ENCODE results near the gene RIMS4. TPM values are rescaled to one million over a fixed set of nuclear protein-coding genes. Genes with fewer than 3 reads are reported as not detected.

RIMS4 gene
- total and polyA plus RNA-seq, 9 of the 15 experiments (the other 6 are each of a cell fraction or from before 2014, with no cell fraction given) = 0.04 TPM; not detected in 8

DNA sequence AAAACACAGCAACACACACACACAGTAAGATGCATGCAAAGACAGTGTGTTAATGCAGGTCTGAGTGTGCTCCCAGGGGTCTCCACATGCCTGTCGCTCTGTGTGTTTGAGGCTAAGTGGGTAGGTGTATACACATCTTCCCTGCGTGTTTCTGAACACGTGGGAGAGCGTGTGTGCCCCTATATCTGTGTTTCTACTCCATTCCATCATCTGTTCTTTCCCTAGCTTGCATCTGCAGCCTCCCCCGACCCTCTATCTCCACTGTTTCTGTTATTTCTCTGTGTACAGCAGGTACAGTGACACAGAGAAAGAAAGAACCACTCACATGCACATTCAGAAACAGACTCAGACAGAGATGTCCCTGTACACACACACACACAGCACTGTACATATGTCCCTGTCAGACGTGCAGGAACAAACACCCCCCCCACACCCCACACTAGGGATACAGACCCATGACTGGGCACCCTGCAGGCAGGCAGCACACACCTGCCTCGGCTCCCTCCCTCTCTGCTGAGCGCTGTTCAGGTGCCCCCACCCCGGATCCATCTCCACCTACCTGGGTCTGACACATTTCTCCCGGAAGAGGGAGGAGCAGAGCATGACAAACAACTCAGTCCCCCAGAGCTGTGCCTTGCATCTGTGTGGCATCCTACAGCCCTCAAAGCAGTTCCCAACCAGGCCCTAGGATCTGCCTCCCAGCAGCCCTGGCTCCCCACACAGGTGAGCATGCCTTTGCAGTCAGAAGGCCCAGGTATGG, 37.1 kb downstream of the RIMS4 start:
- no peak for FAIRE-seq
- H2AFZ ChIP-seq (ENCODE audit: low read depth, low read length) = no peak overlapping the region
- H3K9me1 ChIP-seq (ENCODE audit: control insufficient read depth, insufficient read depth, low read length) = no peaks in the 10 kb centered on the region
- no peak overlapping the region for H3K9ac ChIP-seq (ENCODE audit: insufficient read depth in 1 of 2, low read depth in 2 of 2, low read length in 2 of 2)
- 0 out of 2 replicates have a peak, but pooled peaks cover 3% of the 10 kb centered on the region for H4K20me1 ChIP-seq (replicated peaks; ENCODE audit: control insufficient read depth, insufficient read depth, low read length)
- DNase-seq (ENCODE audit: extremely low read depth in 1 of 4, low spot score in 3 of 4) = no peak
- no peak for TF ChIP-seq RAD21 (CRISPR knock-in tag; conservative IDR thresholded peaks at IDR 0.05 in 1 of 2, IDR thresholded peaks at IDR 0.05 in 1 of 2)
- TF ChIP-seq MXD1 (CRISPR knock-in tag; IDR thresholded peaks at IDR 0.05; ENCODE audit: borderline replicate concordance, poor library complexity, severe bottlenecking) = no peak
- TF ChIP-seq, protein P1, sequence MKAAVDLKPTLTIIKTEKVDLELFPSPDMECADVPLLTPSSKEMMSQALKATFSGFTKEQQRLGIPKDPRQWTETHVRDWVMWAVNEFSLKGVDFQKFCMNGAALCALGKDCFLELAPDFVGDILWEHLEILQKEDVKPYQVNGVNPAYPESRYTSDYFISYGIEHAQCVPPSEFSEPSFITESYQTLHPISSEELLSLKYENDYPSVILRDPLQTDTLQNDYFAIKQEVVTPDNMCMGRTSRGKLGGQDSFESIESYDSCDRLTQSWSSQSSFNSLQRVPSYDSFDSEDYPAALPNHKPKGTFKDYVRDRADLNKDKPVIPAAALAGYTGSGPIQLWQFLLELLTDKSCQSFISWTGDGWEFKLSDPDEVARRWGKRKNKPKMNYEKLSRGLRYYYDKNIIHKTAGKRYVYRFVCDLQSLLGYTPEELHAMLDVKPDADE (conservative IDR thresholded peaks at IDR 0.05; ENCODE audit: control insufficient read depth, low read depth, low read length) = no peak
- TF ChIP-seq CREB5 (CRISPR knock-in tag; IDR thresholded peaks at IDR 0.05) = no peak
- TF ChIP-seq, protein P2, sequence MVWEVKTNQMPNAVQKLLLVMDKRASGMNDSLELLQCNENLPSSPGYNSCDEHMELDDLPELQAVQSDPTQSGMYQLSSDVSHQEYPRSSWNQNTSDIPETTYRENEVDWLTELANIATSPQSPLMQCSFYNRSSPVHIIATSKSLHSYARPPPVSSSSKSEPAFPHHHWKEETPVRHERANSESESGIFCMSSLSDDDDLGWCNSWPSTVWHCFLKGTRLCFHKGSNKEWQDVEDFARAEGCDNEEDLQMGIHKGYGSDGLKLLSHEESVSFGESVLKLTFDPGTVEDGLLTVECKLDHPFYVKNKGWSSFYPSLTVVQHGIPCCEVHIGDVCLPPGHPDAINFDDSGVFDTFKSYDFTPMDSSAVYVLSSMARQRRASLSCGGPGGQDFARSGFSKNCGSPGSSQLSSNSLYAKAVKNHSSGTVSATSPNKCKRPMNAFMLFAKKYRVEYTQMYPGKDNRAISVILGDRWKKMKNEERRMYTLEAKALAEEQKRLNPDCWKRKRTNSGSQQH (CRISPR knock-in tag; IDR thresholded peaks at IDR 0.05) = no peak
- TF ChIP-seq TGIF2 (CRISPR knock-in tag; IDR thresholded peaks at IDR 0.05) = no peak
- TF ChIP-seq E4F1 (CRISPR knock-in tag; IDR thresholded peaks at IDR 0.05; ENCODE audit: borderline replicate concordance) = no peak
- TF ChIP-seq NFE2L1 (tag; IDR thresholded peaks at IDR 0.05; ENCODE audit: borderline replicate concordance, low read depth) = no peak
- TF ChIP-seq, protein P3, sequence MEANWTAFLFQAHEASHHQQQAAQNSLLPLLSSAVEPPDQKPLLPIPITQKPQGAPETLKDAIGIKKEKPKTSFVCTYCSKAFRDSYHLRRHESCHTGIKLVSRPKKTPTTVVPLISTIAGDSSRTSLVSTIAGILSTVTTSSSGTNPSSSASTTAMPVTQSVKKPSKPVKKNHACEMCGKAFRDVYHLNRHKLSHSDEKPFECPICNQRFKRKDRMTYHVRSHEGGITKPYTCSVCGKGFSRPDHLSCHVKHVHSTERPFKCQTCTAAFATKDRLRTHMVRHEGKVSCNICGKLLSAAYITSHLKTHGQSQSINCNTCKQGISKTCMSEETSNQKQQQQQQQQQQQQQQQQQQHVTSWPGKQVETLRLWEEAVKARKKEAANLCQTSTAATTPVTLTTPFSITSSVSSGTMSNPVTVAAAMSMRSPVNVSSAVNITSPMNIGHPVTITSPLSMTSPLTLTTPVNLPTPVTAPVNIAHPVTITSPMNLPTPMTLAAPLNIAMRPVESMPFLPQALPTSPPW (CRISPR knock-in tag; IDR thresholded peaks at IDR 0.05) = no peak
- peaks cover 0 to 15% of the 10 kb centered on the region in 2 experiments; a peak in 4 of 5 replicates for H3K27me3 ChIP-seq (ENCODE audit: control insufficient read depth in 2 of 2, insufficient read depth in 2 of 2, low read length in 2 of 2)
- in situ Hi-C loops (cut with MboI) = no loop called here
- 0% methylated on average over 10 of the region's 10 CpGs for WGBS (ENCODE audit: insufficient coverage, low coverage, missing lambda C conversion rate)
- H3K9me3 ChIP-seq (replicated peaks; ENCODE audit: control insufficient read depth, insufficient read depth, low read depth, low read length) = no peaks in the 10 kb centered on the region
- no peaks in the 10 kb centered on the region for H3K4me1 ChIP-seq (replicated peaks in 1 of 2; ENCODE audit: control insufficient read depth in 2 of 2, insufficient read depth in 2 of 2, low read length in 2 of 2)
- ATAC-seq = no peak
- ChIA-PET POLR2A (interaction anchor here (0.6 kb wide), 1 partner anchor 10 kb away, joined by 3 read pairs; no protein-coding TSS in a partner anchor), CTCF (ENCODE audit: low intra/inter-chr PET ratio) (no interaction called here)
- no peaks in the 10 kb centered on the region for H3K79me2 ChIP-seq (ENCODE audit: control insufficient read depth, insufficient read depth, low read length)
- no peak overlapping the region for H3K4me2 ChIP-seq (ENCODE audit: insufficient read depth, low read length)
- H3K27ac ChIP-seq (ENCODE audit: extremely low read depth, low read depth, low read length) = no peak overlapping the region
- H3K36me3 ChIP-seq (ENCODE audit: control insufficient read depth, insufficient read depth, low read length) = no peaks in the 10 kb centered on the region
- BruUV-seq (replicated peaks) = no TSS peak
- H3K4me3 ChIP-seq = no peak overlapping the region
- intact Hi-C loops (cut with micrococcal nuclease) = no loop called here
